HG03135 (cell line): ENCODE results near the gene RAPGEF1.
"Not testable (repeated sequence)": the region's sequence is repeated elsewhere in the genome, so short reads cannot be mapped to it uniquely, and the experiment has no call there.

ENCODE experiments used
- ATAC-seq: cut with Tn5 transposase; IDR thresholded peaks from one replicate; pipeline ENCODE4 v1.9.1; 2021; ENCODE audit warnings: mild to moderate bottlenecking, moderate library complexity; ENCODE audit not compliant: unreplicated experiment

The RAPGEF1 gene

DNA sequence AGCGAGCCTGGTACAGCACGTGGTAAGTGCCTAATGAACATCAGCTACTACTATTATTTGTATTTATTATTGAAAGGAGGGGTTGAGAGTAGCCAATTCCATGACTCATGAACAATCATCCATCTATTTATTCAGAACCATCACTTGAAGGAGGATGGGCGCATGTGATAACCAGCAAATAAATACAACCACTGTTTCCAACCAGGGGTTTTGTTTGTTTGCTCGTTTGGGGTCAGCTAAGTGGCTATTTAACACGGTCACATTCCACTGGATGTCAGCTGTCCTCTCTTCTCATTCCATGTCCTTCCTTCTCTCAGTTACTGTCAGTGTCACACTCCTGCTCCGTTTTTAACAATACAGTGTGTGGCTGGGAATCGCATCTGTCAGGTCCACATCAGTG, 8.6 kb downstream of the RAPGEF1 start:
- no peak for ATAC-seq

DNA sequence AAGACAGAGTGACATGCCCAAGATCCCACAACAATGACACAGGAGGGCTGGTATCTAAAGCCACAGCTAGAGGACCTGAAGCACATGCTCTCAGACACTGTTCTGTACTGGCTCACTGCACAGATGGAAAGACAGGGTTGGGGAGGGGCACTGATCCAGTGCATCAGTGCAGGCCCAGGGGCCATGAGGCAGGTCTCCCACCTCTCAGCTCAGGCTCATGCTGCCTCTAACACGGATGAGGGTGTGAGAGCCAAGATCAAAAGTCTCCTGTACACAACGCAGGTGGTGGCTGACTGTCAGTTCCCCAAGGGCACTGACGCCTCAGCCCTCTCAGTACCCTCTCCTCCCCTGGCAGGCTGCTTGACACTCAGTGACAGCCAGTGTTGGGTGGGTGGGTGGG, 10.9 kb downstream of the RAPGEF1 start:
- no peak for ATAC-seq

DNA sequence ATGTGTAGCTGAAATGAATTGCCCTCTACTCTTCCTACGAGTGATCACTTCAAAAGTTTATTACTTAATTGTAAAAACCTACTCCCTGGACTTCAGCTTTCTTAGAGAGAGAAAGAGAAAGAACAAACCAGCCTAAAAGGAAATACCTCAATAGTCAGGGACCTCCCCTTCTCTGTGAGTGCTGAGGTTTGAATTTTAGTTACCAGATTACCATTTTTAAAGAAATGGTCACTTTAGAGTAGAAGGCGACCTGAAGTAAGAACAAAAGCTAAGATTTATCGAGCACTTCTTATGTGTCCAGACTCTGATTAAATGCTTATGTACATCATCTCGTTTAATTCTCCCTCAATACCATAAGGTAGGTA, 11.3 kb downstream of the RAPGEF1 start:
- ATAC-seq = no peak

DNA sequence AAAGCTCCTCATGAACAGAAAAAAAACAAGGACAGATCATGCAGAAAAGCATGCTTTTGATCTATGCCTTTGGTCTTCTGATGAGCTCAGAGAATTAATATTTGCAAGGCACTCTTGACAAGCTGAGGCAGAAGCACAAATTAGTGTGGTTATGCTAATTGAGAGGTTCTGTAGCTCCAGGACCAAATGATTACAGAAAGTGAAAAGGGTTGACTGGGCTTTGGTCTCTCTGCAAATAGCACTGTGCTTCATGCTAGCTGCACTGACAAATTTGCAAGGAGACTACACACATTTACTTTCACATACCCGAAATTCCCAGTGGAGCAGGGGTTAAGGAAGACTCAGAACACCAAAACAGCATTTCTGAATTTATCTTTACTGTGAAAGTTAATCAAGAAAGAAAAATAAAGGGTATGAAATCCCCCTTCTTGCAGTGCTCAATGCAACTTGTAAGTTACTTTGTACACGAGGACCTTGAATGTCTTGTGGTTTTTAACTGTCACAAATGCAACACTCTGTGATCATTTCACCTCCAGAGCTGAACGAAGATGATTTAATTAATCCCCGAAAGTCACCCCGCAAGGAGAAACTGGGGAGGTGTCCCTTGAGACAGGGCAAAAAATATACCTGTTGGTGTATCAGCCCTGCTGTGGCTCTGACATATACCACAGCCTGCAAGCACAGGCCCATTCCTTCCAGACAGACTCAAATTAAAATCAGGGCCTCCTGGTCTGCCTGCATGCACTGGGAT, 11.9 kb downstream of the RAPGEF1 start:
- no peak for ATAC-seq

DNA sequence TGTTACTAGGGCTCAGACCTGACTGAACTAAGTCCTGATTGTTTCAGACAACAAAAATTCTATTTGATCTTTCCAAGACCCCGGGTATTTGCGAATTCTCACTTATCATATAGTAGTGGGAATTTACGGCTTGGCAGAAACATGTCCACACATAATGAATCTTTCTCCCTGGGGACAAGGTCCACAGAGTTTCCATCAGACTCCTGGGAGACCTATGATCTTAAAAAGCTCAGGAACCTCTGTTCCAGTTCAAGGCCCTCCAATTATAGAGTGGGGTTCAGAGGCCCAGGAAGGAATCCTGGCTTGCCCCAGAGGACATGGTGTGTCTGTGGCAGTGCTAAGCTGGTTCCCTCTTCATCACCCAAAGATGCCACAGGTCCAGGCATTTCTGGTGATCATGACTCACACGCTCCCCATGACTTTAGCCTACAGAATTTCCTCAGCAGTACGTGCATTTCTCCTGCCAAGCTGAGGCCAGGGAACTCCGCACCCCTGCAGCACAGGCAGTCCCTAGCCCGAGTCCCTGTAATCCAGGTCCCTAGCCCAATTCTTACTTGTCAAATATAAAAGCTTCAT, 12.6 kb downstream of the RAPGEF1 start:
- no peak for ATAC-seq

DNA sequence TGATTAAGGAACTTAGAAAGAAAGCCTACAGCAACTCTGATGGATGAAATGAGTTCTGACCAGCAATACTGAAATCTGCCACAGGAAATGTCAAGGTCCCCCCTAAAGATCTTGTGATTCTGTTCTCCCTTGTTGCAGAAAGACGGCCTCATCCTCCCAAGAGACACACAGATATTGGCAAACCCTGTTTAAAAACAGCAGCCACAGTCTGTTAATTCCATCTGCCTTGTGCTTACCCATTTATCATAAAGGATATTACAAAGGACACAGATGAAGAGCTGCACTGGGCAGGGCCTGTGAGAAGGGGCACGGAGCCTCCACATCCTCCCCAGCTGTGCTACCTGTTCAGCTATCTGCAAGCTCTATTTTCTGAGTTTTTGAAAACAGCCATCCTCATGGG, 15.2 kb downstream of the RAPGEF1 start:
- ATAC-seq = no peak

DNA sequence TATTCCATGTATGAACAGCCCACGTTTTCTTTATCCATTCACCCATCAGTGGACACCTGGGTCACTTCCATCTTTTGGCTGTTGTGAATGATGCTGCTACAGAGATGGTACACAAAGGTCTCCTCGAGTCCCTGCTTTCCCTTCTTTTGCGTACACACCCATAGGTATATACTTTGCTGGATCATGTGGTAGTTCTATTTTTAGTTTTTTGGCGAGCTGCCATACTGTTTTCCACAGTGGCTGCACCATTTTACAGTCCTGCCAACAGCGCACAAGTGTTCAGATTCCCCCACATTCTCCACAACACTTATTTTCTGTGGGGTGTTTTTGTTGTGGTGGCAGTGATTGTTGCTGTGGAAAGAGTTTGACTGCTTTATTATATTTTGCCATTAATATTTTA, 16.2 kb downstream of the RAPGEF1 start:
- ATAC-seq = no peak

DNA sequence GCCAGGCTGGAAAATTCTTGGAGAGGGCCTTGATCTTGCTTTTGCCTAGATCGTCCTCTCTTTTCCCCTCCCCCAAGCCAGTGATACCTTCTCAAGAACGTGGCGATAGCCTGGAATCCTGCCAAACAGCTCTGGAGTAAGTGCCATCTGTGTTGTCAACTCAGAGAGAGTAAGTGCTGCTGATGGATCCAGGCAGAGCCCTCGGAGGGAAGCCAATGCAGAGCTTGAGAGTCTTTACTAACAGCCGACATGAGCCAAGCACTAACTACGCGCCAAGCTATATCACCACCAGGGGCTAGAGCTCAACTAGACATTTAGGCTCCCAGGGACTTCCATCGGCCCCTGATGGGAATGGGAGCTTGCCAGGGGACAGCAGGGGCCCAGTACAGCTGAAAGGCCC, 17.6 kb downstream of the RAPGEF1 start:
- no peak for ATAC-seq

DNA sequence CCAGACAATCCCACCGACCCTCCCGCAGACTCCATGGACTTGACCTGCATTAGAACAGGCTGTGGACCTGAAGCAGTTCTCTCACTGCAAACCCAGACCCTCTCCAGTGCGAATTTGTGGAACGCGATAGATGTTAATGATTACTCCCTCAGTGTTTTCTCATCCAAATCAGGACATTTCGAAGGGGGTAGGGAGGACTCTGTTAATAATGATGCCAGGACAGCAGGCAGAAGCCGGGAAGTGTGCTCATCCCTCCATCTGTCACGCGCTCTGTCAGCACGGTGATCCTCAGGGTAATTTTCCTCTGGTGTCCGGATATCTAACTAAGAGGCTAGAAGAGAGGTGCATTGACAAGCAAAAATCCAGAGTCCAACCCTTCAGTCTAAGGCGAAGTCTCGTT, 18.8 kb downstream of the RAPGEF1 start:
- no peak for ATAC-seq

DNA sequence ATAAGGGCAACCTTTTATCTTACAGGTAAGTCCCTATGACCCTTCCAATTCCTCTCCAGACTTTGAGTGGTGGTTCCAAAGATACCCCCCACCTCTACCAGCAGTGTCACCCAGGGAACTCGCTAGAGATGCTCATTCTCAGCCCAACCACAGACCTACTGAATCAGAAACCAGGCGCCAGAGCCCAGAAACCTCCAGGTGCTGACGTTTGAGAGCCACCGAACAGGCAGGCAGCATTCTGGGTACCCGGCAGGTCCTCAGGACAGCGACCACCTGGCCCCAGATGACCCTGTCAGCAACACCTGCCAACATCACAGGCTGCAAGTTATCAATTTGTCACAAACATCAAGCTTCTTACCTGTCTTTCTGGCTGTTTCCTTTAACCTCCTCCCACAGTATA, 19.5 kb downstream of the RAPGEF1 start:
- no peak for ATAC-seq

DNA sequence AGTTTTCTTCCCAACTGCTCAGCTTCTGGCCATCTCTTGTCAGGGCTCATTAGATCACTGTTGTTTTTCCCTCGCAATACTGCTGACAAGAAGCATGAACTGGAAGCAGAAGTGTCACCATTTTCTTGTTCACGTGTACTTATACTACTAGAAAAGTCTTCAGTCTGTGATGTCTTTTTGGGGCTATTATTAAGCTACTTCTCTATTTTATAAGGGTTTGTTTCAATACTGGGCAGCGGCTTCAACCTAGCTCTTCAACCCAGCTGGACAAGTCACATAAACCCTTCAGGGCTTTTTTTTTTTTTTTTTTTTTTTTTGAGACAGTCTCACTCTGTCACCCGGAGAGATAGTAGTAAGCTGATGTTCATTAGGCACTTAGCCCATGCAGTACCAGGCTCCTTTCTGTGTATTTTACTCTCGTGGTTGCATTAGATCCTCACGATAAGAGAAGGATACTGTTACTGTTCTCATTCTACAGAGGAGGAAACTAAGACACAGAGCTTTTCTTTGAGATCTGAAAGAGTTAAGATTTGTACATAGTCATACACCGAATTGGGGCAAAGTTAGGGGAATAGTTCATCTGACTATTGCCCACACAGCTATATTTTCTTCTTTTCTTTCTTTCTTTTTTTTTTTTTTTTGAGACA, 20.5 kb downstream of the RAPGEF1 start:
- ATAC-seq = no peak

DNA sequence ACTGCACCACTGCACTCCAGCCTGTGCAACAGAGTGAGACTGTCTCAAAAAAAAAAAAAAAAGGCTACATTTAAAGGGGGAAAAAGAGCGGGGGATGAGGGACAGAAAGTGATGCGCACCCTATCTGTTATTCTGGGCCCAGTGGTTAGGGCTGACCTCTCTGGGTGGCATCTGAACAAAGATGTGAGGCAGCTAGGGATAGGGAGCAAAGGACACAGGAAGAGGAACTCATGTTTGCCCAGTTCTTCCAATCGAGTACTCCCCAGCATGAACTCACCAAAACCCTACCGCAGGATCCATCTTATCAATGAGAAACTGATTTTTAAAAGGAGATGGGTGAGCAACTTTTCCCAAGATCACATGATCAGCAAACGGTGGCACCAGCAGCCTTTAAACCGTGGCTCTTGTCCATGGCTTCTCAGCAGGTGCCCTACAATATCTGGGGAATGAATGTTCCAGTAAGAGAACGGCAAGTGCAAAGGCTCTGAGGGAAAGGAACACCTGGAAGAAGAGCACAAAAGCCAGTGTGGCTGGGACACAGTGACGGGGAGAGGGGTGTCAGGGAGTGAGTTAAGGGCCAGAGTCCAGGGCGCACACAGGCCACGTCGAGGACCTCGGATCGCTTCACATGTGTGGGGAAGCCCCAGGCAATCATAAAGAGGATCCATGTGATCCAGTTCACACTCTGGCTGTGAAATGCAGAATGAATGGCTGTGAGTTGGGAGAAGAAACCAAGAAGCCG, 22.0 kb downstream of the RAPGEF1 start:
- no peak for ATAC-seq

DNA sequence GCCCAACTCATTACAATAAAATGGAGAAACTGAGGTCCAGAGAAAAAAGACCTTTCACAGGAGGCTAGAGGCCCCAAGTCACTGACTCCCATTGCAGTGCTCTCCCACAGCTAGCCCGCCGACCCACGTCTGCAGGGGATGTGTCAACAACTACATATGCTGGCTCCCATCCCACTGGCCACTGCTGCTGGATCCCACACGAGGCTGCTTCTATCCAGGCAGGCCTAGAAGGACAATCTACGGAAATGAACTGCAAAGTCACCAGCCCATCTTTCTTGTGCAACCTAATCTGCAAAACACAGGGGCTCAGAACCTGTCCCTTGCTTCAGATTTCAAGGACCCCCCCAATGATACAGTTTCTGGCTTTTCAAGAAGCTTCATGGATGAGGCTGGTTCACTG, 24.0 kb downstream of the RAPGEF1 start:
- no peak for ATAC-seq

DNA sequence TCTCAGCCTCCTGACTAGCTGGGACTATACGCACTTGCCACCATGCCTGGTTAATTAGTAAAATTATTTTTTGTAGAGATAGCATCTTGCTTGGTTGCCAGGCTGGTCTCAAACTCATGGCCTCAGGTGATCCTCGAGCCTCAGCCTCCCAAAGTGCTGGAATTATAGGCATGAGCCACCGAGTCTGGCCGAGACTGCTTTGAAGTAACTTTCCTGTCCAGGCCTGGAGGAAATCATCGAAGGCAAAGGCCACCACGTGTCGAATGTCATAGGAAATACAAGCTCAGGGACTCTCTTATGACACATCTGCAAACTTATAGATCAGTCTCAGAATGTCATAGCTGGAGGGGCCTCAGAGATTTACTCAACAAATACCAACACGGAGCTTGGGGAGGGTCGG, 25.1 kb downstream of the RAPGEF1 start:
- no peak for ATAC-seq

DNA sequence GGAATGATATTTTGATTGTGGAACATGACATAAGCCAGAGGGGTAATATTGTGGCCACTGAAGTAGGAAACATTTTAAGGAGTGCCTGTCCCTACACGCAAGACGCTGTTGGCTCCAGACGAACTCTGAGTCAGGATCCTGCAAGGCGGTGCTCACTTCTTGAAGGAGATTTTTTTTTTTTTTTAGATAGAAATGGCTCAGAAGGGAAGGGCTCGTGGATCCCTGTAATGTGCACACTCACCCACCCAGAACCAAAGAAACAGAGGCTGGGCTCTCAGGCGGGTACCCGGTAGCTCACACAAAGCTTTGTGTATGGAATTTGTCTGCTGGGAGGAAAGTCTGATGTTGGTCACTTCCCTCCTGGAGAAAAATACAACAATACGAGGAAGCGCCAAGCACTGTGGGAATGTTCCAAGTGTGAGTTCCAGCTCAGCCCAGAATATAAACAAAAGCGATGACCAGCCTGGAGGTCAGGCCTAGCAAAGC, 25.7 kb downstream of the RAPGEF1 start:
- no peak for ATAC-seq

DNA sequence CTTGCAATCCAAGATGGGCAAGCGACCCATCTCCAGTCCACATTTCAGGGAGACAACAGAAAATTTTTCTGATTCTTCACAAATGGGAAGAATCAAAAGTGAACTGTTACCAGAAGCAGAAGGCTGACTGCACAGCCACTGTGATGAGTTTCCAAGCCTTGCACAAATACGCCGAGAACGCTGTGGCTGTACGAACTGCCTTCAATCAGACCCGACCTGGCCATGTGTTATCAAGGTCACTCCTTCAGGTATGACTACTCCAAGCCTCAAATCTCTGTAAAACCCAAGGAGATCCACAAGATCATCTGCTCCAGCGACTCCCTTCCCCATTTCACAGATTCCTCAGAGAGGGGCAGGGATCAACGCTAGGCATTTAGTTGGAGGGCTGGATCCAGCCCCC, 26.9 kb downstream of the RAPGEF1 start:
- ATAC-seq = no peak

DNA sequence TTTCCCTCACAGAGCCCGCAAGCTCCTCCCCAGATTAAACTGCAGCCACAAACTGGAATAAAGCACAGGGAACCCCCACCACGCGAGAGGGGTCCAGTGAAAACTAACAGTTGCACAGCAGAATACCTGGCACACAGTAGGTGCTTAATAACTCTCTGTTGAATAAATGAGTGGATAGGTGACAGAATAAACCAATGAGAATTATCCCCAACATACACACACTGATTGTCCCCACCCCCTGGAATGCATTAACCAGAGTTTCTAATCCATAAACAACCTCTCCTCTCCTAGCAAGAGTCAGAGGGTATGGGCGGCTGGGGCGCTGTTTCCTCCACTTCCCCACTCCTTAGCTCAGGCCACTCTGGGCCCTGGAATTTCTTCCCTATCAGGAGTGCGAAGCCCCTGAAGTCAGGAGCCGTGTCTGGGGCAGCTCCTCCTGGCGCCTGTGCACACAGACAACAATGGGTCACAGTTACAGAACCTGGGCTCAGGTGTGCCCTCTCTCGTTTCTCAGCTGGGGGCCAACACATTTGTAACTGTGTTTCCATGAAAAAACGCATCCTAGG, 27.6 kb downstream of the RAPGEF1 start:
- ATAC-seq = no peak

DNA sequence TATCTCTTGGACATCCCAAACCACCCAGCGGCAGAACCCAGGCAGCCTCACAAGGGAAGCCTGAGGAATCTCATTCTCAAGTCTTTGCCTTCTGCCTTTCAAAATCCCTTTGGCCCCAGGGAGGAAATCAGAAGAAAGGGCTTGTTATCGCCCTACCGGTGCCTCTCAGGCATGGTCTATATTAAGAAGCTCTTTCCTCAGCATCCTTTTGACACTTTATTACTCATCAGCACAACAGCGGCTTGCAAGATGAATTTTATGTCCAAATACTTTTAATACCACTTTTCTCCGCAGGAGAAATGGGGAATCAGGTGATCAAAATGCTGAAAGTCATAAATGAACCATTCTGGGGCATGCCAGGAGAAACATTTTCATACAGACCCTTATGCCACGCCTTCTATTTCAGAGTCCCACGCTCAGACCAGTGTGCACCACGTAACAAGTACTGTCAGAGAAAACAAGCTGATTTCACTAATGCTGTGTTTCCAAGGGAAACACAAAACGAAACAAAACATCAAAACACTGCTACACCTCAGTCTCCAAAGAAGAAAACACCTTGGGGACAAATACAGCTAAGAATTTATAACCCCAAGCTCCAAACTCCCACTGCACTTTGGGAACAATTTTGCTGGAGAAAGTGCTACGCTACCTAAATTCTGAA, 30.0 kb downstream of the RAPGEF1 start:
- no peak for ATAC-seq

DNA sequence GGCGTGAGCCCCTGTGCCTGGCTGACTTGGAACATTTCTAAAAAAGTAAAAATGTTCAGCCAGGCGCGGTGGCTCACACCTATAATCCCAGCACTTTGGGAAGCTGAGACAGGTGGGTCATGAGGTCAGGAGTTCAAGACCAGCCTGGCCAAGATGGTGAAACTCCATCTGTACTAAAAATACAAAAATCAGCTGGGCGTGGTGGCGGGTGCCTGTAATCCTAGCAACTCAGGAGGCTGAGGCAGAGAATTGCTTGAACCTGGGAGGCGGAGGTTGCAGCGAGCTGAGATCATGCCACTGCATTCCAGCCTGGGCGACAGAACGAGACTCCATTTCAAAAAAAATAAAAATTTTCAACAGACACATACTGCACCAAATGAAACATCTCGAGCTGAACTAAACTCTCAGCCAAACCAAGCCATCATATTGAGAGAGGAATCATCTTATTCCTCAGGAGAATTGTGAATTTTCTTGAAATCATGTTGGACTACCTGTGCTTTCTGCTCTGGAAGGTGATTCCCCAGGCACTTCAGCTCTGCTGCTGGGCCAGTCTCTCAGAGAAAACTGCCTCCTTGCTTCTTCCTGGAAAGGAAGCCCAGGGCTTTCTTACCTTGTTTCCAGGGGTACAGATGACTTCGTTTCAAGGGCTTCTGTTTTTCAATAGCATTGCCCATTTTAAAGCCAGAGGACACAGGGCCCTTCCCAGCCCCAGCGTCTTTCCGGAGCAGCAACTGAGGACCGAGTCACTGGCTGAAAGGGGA, 30.7 kb downstream of the RAPGEF1 start:
- not testable (repeated sequence) for ATAC-seq
